NOMO-1 treated with DMSO at 0.1 percent for 48 hours (cell line): ENCODE results near the gene SDHA.
"Not testable (repeated sequence)": the region's sequence is repeated elsewhere in the genome, so short reads cannot be mapped to it uniquely, and the experiment has no call there.

Experiments used
- DNase-seq: peaks from one replicate; lab custom pipeline; 2025; ENCODE audit not compliant: unreplicated experiment; lab: John Stamatoyannopoulos, UW

Gene SDHA

DNA sequence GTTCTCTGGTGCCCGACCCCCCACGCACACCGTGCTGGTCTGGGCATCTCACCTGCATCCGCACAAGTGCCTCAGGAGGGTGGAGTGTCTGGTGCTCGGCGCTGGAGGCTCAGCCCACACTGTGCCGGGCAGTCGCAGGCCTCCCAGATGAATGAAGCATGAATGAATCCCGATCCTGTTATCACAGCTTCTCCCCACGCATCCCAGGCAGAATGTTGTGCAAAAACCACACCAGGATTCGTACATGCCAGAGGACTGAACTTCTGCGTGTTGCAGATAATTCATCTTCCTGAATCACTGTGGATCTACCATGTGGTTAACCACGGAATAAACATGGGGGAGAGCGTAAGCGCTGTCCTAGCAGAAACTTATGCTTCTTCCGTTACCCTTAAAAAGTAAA is 78.8 kb downstream of the SDHA start:
- DNase-seq = peak; percentile 28

DNA sequence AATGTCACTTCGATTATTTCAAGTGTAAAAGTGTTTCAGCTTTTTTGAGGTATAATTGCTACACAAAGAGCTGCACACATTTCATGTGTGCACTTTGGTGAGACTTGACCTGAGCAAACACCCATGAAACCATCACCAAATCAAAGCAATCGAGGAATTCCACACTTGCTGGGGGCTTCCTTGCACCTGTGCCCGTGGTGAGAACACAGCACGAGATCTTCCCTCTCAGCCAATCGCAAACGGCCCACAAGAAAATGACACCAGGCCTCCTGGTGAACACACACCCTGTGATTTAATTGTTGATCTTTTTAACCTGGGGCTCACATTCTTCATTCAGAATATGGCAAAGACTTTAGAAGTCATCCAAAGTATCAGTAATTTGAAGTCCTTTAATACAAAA is 79.3 kb downstream of the SDHA start:
- DNase-seq = not testable (repeated sequence)

DNA sequence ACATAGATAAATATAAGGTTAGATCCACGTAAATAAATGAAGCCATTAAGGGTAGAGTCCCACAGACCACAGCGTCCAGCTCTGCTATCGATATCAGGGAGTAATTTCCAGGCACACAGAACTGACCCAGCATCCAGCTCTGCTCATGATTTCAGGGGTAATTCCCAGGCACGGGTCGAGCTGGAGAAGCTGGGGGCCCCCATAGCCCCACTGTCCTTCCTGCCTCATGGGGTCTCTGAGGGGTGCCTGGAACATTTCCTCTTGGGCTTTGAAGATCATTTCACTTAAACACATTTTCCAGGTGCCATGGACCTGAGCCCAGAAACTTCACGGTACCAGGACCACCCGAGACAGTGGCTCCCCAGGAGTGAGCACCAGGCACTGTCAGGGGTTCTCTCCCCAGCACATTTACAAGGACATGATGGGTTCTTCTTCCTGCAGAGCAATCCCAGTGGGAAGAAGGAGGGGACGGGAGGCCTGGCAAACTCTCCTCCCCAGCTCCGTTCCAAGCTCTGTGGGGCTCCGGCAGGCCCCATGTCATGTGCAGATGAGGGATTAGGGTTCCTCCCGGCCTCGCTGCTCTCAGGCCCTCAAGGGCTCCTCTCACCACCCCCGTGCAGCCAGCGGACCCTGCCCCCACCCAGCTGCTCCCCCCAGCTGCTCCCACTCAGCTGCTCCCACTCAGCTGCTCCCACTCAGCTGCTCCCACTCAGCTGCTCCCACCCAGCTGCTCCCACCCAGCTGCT is 80.0 kb downstream of the SDHA start:
- DNase-seq = not testable (repeated sequence)

DNA sequence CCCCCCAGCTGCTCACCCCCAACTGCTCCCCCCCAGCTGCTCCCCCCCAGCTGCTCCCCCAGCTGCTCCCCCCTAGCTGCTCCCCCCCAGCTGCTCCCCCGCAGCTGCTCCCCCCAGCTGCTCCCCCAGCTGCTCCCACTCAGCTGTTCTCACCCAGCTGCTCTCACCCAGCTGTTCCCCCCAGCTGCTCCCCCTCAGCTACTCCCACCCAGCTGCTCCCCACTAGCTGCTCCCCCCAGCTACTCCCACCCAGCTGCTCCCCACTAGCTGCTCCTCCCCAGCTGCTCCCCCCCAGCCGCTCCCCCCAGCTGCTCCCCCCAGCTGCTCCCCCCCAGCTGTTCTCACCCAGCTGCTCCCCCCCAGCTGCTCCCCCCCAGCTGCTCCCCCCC is 80.6 kb downstream of the SDHA start:
- no peak for DNase-seq

DNA sequence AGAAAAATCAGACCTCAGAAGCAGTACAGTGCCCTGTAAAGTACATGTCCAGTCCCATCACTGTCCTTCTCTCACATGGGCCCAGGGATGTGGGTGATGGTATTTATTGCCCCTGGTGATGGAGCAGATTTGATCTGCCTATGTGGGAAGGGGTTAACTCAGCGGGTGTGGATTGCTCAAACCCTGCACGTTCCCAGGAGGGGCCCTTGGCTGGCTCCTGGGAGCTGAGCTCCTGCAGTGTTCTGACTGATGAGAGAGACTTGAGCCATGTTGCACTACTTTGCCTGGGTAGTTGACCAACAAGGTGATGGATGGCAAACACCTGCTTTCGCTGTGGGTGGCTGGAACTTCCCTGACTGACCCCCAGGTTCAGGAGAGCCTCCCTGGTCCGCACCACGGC is 81.8 kb downstream of the SDHA start:
- DNase-seq = not testable (repeated sequence)

DNA sequence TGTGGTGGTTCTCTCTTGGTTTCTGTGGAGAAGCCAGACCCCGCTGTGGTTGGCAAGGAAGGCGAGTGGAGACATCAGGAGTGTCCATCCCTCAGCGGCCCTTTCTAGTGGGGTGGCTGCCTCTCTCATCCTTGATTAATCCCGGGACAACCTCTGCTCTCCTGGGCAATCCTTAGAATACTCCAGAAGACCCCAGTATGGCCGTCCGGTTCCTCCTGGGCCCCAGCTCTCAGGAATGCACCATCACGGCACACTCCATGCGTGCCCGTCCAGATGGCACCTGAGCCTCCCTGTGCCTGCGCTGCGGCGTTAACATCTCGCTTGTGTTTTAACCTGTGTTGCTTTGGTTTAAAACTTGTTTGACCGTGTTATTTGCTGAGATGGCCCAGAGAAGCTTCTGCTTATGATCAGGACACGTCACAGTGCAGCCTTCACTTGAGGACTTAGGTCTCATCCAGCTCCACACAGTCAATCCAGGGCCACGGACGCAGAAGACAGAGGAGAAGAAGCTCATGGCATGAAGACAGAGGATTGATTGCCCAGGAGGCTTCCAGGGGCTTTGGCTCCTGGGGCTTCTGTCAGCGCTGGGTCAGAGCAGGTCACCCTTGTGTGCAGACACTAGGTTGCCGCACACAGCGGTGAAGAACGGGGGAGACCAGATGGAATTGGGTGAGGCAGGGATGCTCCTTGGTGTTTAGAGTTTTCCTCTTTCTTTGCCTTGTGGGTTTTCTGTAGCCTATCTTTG is 82.7 kb downstream of the SDHA start:
- not testable (repeated sequence) for DNase-seq

DNA sequence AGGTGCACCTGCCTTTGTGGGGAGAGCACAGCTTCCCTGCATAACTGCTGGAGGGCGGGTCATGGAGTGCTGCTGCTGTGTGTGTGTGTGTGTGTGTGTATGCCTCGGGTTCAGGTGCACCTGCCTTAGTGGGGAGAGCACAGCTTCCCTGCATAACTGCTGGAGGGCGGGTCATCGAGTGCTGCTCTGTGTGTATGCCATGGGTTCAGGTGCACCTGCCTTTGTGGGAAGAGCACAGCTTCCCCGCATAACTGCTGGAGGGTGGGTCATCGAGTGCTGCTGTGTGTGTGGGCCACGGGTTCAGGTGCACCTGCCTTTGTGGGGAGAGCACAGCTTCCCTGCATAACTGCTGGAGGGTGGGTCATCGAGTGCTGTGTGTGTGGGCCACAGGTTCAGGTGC is 84.3 kb downstream of the SDHA start:
- not testable (repeated sequence) for DNase-seq

DNA sequence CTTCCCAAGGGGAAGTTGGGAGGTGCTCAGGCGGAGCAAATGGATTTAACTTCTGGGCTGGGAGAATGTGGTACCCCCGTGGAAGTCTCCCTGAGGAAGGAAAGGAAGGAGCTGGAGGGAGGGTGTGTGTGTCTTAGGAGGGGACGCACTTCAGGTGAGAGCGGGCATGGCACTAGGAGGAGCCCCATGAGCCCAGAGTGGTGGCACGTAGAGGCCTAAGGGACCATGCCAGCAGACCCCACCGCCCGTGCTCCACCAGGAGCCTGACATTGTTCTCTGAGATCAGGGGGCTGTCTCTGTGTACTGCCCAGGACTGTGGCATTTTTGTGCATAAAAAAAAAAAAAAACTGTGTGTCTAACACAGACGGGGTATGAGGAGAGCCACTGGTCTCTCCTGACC is 84.8 kb downstream of the SDHA start:
- no peak for DNase-seq

DNA sequence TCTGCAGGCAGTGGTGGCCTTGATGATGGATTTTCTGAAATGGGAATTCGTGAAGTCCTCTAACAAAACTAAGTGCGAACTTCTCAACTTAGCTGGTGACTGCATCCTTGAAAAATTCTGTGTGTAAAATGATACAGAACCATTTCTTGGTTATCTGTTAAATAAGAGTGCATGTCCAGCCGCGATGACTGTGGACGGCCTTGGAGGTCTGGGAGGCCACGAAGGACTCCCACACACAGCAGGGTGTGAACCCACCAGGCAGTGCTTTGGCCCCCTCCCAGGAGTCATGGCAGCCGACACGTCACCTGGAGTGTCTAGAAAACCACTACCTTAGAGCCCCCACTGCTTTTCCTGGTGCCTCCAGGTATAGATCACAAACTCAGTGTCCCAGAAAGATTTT is 85.6 kb downstream of the SDHA start:
- not testable (repeated sequence) for DNase-seq

DNA sequence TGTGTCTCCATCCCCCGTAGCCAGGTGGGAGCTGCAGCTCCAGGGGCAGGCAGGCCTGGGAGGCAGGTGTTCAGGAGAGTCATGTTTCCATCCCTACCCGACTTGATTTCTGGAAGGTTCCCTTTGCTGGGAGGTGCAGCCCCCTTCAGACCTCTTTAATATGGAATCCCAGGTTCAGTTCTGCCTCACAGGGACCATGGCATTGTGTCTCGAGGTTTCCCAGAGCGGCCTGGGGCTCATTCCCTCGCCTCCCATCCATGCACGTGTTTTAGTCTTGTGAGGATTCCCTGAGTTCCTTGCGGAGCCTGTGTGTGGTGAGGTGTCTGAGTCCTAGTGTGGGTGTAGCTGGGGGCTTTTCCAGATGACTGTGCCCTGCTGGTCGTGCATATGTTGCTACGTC is 86.9 kb downstream of the SDHA start:
- DNase-seq = no peak

DNA sequence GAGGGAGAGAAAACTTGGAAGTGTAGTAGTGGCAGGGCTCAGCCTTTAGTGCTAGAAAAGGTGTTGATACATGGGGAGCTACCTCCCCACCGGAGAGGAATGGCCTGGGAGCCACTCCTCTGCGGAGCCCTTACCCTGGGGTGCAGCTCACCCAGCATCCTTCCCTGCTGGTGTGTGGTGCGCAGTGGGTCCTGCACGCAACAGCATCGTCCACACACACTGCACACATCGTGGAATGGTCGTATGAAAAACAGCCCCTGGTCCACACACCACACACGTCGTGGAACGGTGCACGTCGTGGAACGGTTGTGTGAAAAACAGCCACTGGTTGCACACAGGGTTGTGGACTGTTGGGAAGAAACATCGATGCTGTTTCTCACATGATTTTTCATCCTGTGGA is 87.3 kb downstream of the SDHA start:
- DNase-seq = no peak

DNA sequence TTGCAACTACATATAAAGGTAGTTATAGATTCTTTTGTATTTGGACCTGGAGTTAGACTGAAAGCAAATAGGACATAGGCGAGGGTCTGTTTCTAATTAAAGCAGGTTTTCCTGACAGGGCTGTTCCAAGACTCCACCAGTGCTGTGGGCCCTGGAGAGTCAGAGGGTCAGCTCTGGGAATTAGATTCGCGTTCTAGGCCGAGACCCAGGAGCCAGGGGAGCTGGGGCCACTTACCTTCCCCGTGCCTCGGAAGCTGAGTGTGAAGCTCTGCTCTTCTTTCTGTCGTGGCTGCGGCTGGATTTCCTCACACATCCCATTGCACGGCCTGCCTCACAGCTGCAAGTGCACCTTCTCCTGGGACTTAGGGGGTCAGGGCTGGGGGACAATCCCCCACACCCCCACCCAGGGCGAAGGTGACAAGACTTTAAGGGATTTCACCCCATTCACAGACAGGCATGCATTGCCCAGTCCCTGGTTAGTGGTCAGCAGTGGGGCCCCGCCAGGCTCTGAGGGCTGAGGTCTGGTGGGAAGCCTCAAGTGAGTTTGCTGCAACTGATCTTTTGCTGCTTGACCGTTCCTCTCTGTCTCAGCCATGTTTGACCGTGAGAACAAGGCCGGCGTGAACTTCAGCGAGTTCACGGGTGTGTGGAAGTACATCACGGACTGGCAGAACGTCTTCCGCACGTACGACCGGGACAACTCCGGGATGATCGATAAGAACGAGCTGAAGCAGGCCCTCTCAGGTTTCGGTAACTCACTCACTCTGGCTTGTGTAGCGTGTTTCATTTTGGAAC is 88.1 kb downstream of the SDHA start:
- no peak for DNase-seq
